Stimulated activated CD8-positive, alpha-beta memory T cell treated with anti-CD3 and anti-CD28 coated beads, Interleukin-4, amount 100 ng/mL, for 48 hours (primary cell): ENCODE data around the gene DCPS.
"Not testable (repeated sequence)": the region's sequence is repeated elsewhere in the genome, so short reads cannot be mapped to it uniquely, and the experiment has no call there.

Experiments
- DNase-seq: peaks from one replicate; pipeline ENCODE4 v3.0.0-alpha.2; 2020

Gene DCPS

DNA sequence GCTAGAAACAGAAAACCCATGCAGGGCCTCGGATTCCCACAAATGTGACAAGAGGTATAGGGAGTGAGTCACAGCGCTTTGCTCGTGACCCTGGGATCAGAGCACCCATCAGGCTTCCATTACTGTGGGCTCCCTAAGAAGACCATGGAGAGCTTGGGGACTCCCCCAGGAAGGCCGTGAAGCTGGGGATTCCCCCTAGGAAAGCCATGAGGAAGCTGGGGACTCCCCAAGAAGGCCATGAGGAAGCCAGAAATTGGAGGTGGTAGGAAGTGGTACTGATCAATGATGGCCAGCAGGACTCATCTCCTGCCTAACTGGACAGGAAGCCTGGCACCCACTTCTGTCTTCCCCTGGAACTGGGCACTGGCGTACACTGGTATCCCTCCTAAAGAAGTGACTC is 10.1 kb upstream of the DCPS start:
- no peak for DNase-seq

DNA sequence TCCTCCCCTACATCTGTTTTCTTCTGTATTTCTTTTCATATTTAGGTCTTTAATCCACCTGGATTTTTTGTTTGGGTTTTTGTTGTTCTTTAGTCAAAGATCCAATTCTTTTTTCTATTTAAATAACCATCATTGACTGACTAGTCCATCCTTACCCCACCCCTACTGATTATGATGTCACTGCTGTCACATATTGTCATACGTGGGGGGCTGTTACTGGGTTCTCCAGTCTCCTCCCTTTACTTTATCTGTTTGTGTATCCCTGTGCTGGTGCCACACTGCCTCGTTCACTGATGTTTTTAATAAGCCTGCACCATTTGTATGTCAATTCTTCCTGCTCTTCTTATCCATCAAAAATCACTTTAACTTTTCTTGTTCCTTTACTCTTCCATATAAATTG is 6.9 kb upstream of the DCPS start:
- DNase-seq = no peak

DNA sequence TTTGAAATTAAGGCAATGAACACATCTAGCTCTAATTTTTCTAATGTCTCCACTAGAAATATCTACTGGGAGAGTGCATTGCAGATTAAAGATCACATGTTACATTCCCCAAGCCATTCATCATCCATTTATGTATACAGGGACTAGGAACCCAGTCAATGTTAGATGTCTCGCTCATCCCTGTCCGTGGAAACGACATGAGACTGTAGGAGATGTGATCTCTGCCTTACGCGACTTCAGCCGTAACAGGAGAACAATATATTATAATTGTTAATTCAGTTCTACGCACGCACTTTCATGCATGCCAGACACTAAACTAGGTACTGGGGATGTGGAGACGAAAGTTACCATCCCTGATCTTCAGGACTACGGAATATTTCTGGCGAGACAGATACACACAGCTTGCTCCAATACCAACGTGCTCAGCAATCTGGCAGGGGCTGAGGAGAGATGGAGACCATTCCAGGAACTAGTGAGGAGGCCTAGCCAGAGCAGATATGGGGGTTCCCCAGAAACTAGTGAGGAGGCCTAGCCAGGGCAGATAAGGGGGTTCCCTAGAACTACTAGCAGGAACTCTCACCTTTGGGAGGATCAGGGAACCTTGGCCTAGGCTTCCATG is 706 bp downstream of the DCPS start:
- DNase-seq = no peak

DNA sequence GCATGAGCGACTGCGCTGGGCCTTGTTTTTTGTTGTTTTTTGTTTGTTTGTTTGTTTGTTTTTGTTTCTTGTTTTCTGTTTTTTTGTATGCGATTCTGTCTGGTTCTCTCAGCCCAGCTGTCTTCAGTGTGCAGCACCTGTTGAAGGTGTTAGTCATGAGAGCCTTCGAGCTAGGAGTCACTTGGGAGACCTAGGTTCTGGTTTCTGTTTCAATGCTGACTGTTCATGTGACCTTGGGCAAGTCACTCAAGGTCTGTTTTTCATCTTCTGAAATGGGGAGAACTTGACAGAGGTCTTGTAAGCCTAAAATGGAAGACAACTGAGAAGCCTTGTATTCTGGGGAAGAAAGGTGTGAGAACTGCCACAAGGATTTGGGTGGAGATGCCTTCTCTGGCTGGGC is 1.8 kb downstream of the DCPS start:
- DNase-seq = no peak

DNA sequence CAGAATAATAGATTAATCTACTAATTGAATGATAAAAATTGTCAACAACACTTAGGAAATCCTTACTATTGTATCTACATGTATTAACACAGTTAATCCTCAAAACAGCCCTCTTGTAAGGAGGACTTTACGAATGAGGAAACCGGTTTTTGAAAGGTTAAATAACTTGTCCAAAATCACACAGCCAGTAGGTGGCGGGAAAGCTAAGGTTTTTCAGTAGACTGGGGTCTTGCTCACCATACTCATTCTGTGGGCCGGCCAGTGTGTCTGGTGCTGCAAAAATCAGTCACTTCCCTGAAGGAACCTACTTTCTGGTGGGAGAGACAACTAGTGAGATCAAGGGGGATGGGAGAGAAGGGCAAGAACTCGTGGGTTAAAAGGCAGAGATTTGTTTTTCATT is 3.8 kb downstream of the DCPS start:
- DNase-seq = no peak

DNA sequence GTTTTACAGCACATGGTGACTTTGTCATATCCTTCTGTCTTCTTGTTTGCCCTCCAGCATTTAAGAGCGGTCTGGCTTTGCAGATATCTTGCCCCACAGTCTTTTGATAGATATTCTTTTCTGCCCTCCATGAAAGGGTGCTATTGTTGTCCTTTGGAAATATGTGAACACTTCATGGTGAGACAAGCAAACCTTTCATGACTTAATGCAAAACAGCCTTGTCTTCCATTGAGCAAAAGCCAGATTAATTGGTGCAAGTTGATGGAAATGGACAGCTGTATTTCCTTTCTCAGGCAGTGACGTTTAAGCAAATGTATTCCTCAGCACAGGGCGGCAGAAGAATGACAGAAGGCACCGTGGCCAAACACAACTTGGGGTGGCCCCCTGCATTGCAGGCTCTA is 4.4 kb downstream of the DCPS start:
- DNase-seq = no peak

DNA sequence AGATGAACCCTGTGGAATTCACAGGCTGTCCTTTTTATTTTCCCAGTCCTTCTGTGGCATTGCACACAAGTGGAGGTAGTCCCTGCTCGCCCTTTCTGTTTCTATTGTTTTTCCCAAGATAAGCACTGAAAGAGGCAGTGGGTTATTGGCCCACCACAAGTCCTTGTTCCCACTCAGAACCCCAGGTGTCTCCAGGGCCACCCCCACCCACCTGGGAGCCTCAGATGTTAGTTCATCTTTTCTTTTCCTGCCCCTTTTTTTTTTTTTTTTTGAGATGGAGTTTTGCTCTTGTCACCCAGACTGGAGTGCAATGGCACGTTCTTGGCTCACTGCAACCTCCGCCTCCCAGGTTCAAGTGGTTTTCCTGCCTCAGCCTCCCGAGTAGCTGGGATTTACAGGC is 4.9 kb downstream of the DCPS start:
- not testable (repeated sequence) for DNase-seq

DNA sequence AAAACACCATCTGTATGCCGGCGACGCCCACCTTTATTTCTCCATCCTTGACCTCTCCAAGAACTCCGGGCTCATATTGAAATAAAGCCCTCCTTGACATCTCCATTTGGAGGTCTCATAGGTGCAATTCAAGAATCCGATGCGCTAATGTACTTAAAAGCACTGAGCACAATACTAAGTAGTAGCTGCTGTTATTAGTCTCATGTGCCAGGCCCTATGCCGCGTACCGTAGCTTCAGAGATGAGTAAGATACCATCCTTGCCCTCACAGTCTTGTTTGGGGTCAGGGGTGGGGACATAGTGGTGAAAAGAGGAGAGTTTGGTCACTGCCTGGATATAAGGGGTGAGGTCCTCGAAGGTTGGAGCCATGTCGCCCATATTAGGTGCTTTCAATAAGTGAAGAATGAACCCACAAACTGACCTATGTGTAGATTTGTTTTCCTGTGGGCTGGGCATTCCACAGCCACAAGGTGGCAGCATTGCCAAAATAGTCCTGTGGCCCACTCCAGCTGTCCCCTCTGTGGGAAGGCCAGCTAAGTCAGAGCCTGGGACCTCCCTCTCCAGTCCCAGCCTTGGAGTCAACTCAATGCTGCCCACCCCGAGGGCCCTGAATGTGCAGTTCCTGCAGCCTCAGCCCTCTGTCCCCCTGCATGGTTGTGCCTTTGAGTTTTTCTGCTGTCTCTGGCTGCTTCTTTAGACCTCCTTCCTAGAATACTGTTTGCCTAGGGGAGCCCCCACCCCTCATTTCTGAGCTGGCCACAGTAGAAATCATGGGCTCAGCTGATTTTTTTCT is 6.5 kb downstream of the DCPS start:
- peak; percentile 77 for DNase-seq

DNA sequence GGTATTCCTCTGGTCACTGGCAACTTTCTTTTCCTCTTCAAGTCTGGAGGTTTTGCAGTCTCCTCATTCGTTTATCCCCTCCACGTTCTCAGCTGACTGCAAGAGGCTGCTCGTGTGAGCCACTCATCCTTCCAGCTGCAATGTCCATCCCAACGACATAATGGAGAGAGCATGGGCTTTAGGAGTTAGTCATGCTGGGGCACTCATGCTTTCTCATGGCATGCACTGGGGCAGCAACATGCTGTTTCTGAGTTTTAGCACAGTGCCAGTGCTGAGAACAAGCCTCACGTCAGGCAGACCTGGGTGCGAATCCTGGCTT is 7.1 kb downstream of the DCPS start:
- DNase-seq = no peak

DNA sequence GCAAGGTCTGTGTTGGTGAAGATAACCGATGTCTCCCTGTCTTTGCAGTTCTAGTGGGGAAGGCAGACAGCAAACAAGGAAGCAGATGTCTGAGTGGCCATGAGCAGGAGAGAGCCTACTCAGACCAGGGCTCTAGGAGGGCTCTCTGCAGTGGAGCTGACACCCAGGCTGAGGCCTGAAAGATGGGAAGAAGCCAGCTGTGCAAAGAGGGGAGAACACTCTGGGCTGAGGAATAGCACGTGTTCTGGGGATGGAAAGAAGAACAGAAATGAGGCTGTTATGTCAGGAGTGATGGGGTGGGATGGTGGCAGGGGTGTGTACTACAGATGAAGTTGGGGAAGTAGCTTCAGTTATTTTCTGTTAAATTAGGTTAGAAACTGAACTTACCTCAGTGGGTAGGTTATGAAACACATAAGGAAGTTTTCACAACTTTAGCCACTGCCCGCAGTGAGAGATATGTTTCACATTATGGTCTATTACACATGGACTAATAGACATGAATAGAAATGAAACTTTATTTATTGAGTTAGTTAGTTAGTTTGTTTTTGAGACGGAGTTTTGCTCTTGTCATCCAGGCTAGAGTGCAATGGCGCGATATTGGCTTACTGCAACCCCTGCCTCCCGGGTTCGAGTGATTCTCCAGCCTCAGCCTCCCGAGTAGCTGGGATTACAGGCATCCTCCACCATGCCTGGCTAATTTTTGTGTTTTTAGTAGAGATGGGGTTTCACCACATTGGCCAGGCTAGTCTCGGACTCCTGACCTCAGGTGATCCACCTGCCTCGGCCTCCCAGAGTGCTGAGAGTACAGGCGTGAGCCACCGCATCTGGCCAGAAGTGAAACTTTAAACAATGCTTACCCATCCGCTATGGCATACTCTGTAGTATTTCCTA is 7.8 kb downstream of the DCPS start:
- DNase-seq = no peak

DNA sequence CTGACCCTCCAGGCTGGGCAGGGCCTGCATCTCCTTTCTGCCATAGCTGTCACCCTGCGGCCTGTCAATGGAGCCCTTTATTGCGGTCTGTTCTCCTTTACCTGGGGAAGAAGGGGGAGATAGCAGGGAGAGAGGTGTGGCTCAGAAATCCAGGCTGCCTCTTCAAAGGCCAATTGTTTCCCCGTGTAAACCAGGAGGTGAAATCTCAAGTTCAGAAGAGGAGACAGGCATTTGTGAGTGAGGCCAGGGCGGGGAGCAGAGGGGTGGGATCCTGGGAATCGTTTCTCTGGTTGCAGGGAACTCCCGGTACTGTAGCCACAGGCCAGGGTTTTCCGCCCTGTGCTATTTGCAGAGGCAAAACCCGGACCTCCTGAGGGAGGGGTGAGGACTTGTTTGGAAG is 9.1 kb downstream of the DCPS start:
- no peak for DNase-seq

DNA sequence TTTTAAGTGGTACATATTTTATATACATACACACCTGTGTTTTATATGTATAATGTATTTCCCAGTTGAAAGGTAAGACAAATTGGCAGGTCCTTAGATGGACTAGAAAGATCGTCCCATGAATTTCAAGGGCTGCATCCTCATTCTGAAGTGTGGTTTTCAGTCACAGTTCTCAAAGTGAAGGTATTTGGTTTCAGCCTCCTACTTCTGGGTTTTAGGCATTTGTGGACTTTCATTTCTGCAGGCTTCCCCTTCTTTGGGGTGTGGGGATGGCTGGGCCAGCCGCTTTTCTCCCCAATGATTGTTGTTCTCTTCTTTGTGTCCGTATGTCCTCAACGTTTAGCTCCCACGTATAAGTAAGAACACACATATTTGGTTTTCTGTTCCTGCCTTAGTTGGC is 10.0 kb downstream of the DCPS start:
- no peak for DNase-seq

DNA sequence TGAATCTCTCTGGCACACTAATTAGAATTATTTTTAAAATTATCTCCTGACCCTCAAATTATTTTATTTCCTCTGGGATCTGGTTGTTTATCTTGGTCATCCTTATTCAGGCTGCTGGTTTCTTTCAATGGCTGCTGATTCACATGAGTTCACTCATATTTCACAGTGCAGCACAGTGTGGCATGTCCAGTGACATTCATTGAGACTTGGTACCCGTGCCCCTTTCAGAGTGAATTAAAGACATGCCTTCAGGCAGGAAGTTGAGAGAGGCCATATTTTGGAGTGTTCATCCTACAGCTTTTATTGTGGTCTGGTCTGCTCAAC is 13.5 kb downstream of the DCPS start:
- no peak for DNase-seq

DNA sequence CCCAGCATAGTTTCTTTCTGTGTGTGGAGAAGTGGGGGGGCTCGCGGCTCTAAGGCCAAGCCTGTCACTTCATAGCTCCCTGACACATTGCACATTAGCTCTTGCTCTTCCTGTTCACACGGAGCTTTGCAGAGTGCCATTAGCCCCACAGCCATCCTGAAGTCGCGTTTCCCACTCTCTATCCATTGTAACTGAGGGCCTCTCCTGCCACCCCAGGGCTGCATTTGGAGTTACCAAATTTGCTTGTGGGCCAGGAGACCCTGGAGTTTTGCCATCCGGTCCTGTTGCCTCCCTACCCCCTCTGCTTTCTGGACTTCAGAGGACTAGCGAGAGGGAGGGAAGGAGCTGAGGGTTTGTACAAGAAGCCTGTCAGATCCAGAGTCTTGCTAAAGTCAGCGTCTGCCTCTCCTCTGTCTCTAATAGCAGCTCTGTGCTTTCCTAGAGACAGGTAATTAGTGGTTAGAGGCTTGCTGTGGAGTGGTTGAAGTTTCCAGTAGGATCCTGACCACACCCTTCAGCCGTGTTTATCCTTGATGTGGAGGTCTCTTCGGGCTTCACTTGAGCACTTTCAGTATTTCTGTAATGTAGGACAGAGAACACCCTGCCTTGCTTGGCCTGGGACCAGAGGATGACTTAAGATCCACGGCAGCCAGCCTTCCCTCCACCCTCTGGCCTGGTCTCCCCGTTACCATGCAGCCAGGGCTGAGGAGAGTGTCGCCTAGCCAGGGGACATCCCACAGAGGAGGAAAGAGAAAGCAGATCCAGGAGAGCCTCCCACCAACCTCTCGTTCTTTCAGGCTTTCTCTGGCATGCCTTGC is 14.1 kb downstream of the DCPS start:
- peak; percentile 59 for DNase-seq

DNA sequence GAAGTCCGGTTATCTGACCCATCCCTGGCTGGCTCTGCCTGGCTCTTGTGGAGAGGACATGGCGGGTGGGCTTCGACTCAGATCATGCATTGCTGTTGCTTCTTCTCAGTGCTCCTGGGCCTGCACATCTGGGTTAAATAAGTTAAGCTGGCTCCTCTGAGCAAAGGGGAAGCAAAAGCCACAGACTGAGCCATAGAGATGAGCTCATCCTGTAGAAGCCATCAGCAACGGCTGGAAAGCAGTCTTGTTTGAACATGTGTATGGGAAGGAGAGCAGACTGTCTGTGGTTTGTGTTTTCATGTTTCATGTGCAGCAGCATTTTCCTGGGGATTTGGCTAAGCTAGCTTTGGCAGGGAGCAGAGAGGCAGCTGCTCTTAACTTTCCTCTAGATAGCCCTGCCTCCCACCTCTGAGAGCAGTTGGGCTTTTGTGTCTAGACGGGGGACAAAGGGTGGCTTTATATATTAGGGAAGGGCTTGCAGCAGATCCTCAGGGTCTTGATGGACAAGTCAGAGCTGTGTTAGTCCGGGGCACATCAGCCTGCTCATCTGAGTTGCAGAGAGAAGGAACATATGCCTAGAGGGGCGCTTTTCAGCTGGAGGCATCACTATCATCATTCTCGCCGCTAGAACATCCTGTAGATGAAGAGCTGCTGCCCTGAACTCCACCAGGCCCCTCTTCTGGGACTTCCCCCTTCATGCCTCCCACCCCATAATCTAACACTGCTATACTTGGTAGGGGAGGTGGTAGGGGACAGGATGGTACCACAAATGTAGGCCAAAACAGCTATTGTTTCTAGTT is 14.9 kb downstream of the DCPS start:
- peak; percentile 38 for DNase-seq

DNA sequence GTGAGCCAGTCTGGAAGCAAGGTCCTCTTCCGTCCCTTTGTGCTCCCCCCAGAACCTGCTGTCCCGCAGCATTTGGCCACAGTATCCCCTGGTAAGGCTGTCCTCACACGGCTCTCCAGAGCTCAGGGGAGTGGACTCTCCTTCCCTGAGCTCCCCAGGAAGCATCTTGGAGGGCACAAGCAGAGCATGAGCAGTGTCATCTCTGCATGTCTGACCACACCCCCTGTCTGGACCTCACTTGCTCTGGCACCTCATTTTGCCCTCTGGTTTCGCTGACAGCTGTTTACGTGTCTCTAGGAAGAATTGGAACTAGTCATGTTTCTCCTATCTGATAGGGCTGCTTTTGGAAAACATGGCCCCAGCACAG is 15.5 kb downstream of the DCPS start:
- DNase-seq = no peak

DNA sequence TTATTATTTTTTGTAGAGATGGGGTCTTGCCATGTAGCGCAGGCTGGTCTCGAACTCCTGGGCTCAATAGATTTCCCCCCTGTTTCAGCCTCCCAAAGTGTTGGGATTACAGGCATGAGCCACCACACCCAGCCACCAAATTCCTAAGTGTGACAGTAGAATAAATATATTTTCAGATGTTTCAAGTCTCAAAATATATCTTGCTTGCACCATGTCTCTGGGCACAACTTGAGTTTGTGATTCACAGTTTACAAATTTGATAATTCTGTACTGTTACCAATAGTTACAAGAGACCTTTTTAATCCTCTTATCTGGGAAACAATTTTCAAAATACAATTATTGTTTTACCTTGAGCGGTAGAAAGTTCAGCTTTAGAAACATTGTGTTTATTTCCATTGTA is 19.1 kb downstream of the DCPS start:
- DNase-seq = no peak

DNA sequence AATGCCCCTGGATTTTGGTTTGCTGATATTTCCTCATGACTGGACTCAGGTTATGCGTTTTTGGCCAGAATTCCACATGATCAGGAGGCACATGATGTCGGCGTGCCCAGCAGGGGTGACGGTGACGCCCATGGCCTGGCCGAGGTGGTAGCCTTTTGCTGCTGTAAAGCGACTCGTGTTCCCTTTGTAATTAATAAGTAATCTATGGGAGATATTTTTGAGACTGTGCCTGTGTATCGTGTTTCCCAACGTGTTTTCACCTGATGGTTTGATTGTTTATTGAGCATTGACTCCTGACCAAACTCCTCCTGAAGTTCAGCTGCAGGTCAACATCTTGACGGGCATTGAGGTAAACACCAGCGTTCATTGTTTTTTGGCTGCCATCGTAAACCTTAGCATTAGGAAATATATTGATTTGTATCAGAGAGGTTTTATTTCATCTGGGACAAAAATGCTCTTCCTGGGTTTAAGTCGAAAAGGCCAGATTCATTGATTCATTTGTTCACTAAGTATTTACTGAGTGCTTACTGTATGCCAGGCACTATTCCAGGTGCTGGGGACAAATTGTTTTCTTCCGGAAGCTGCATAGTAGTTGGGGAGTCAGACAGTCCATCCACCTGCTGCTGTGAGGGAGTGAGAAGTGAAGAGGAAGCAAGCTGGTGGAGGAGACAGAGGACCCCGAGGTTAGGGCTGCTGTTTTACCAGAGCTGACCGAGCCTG is 23.6 kb downstream of the DCPS start:
- DNase-seq = no peak

DNA sequence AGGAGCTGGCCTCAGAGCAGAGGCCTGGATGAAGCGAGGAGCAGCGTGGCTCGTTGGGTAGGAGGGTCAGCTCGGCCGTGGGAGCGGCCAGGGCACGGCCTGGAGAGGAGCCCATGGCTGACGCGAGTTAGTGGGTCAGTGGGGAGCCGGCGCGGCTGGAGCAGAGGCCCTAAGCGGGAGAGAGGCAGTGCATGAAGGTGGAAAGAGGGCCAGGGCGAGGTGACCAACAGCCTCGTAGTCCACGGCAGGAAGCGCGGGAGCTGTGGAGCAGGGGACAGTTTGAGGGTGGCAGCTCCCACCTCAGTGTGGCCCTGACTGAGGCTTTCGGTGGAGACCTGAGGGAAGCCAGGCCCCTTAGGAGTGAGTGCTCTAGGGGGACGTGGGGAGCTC is 24.1 kb downstream of the DCPS start:
- DNase-seq = no peak

DNA sequence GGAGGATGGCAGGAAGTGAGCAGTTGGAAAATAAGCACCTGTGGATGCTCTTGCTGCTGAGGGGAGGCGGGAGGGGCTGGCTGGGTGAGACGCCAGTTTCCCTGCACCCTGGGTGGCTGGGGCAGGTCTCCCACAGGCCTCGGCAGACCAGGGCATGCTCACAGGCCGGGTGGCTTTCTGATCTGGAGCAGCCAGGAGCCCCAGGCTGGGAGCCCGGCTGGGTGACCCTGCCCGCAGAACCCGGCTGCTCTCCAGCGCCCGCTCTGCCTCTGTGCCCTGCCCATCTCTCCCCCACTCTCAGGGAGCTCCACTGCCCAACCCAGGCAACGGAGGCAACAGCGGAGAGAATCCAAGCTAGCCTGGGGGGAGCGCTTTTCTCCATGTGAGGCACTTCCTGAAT is 24.6 kb downstream of the DCPS start:
- no peak for DNase-seq

DNA sequence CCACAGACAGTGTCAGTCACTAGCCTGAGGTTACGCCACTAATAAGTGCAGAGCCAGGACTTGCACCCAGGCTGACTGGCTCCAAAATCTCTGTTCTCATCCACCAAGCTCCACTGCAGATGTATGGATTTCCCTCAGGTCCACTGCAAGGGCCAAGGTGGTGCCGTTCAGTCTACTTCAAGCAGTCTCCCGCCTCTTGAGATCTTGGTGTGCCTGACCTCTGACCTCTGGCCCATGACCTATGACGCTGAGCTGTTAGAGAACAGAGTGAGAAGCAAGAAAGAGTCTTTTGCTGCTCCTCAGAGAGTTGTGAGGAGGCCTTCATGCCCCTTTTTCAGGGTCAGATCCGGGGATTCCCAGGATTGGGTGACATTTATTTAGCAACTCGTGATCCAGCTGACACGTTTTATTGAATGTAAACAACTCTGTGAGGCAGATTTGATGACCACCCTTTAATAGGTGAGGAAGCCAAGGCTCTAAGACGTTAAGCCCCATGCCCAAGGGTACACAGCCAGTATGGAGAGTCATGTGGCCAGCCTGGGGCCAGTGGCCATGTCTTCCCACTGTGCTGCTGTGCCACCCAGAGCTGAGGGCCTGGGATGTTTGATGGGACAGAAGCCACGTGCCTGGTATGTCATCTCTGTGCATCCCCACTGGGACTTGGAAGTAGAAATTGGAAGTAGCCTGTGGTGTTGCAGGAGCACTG is 25.2 kb downstream of the DCPS start:
- DNase-seq = no peak
